ENCODE results near the gene IFI6.
"Not testable (repeated sequence)": the region's sequence is repeated elsewhere in the genome, so short reads cannot be mapped to it uniquely, and the experiment has no call there.

Gene IFI6

GRCh38 chr1:27671964-27672749, at the start of gene IFI6:
TSS of gene IFI6 (minus strand) at chr1:27672192. CDS start at chr1:27669314, 2,878 bp downstream.
- DNase-seq, result peak; percentile 95

- no peak for DNase-seq
Observed at GRCh38 chr1:27719286-27720251, 47.6 kb upstream of the IFI6 start.

- DNase-seq, result no peak
Observed at GRCh38 chr1:27716262-27716895, 44.4 kb upstream of the IFI6 start.

GRCh38 chr1:27713869-27714513, 42.0 kb upstream of the IFI6 start:
- DNase-seq, result no peak

GRCh38 chr1:27713139-27713725, 41.2 kb upstream of the IFI6 start:
- no peak for DNase-seq

- DNase-seq, result no peak
Observed at GRCh38 chr1:27710574-27710973, 38.6 kb upstream of the IFI6 start.

- DNase-seq, result no peak
Observed at GRCh38 chr1:27705545-27705944, 33.6 kb upstream of the IFI6 start.

GRCh38 chr1:27704958-27705357, 33.0 kb upstream of the IFI6 start:
- no peak for DNase-seq

GRCh38 chr1:27696835-27697234, 24.8 kb upstream of the IFI6 start:
- DNase-seq, result not testable (repeated sequence)

GRCh38 chr1:27690183-27690582, 18.2 kb upstream of the IFI6 start:
- DNase-seq, result no peak

- no peak for DNase-seq
Observed at GRCh38 chr1:27689423-27690173, 17.6 kb upstream of the IFI6 start.

GRCh38 chr1:27687906-27688305, 15.9 kb upstream of the IFI6 start:
- DNase-seq, result no peak

- no peak for DNase-seq
Observed at GRCh38 chr1:27686223-27686990, 14.4 kb upstream of the IFI6 start.

GRCh38 chr1:27684176-27684575, 12.2 kb upstream of the IFI6 start:
- no peak for DNase-seq

- DNase-seq, result no peak
Observed at GRCh38 chr1:27682351-27682944, 10.5 kb upstream of the IFI6 start.

- DNase-seq, result not testable (repeated sequence)
Observed at GRCh38 chr1:27681580-27681979, 9.6 kb upstream of the IFI6 start.

GRCh38 chr1:27680225-27680791, 8.3 kb upstream of the IFI6 start:
- DNase-seq, result not testable (repeated sequence)

GRCh38 chr1:27678747-27679146, 6.8 kb upstream of the IFI6 start:
- no peak for DNase-seq

GRCh38 chr1:27676410-27676809, 4.4 kb upstream of the IFI6 start:
- no peak for DNase-seq

- DNase-seq, result no peak
Observed at GRCh38 chr1:27672750-27673112, 739 bp upstream of the IFI6 start.
